GM18526 (cell line): ENCODE measurements around the gene NOXA1.
A peak's percentile ranks its signal among the peaks of the same experiment; 100 is the strongest.

Source experiments
- POLR2A ChIP-seq: IDR thresholded peaks from 3 replicates; pipeline ENCODE4 v1.6.1; 2011; ENCODE audit not compliant: insufficient read length; ENCODE audit errors: extremely low read depth

Gene NOXA1

DNA sequence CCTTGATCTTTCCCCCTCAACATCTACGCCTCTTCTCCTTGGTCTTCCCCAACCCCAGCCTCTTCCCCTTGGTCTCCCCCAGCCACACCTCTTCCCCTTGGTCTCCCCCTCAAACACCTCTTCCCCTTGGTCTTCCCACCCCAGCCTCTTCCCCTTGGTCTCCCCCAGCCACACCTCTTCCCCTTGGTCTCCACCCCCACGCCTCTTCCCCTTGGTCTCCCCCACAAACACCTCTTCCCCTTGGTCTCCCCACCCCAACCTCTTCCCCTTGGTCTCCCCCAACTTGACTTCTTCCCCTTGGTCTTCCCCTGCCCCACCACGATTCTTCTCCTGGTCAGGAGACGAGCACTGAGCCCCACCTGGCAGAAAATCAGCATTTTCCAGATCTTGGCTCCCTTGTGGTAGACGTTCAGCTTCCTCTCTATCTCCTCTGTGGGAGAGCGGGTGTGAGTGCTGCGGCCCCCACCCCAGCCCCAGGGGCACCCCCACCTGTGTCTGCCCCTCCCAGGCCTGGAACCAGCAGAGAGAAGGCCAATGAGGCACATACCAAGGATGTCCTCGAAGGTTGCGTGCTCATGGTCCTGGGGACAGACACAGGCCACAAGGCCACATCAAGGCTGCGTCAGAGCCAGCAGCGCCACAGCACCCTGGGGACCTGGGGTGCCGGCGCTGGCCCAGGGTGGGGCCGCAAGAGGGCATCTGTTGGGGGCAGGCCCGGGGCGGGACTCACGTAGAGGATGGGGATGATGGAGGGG is 29.0 kb downstream of the NOXA1 start:
- no peak for TF ChIP-seq POLR2A

DNA sequence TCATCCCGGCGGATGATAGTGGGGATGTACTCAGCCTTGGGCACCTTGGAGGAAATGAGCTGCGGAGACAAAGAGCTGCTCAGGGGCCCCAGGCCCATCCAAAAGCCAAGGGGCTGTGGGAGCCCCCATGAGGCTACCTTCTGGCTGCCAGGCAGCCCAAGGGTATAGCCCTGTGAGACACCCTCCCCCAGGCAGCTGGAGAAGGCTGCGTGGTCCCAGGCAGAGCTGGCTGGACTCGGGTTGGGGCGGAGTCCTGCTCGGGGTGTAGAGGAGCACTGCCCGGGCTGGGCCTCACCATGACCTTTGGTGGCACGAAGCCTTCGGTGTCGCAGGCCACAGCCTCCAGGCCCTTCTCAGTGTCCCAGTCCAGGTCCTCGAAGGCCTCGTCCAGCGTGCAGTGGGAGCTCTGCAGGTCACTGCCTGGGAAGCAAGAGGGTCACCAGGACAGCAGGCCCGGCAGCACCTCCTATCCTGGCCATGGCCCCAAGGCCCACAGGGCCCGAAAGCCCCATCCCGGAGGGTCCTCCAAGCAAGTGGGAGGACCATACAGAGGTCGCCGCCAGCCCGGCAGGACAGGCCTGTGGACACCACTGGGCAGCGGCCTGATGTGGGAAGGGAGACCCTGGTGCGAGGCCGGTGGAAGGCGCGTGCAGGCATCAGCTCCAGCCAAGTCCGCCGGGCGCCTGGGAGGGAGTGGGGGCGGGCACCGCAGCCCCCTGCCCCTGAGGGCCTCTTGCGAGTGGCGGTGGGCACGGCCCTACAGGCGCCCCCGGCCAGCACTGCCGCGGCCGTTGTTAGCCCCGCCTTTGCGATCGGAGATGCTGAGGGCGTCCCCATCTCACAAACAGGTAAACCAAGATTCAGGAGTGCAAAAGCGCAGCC is 29.8 kb downstream of the NOXA1 start:
- no peak for TF ChIP-seq POLR2A

DNA sequence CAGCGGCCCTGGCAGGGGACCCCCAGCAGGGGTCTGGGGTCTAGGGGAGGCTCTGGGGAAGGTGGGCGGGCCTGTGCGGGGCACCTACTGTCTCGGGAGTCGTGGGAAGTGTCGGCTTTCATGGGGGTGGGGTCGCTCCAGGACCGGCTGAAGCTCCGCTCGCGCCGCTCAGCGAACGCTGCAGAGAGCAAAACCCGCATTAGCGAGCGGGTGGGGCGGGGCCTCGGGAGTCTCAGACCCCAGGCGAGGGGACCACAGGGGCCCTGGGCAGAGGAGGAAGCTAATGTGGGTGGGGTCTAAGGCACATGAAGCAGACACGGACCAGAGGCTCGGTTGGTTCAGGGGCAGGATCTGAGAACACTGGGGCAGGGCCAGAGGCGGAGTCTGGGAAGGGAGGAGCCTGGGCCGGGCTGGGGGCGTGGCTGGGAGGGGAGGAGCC is 30.5 kb downstream of the NOXA1 start:
- no peak for TF ChIP-seq POLR2A

DNA sequence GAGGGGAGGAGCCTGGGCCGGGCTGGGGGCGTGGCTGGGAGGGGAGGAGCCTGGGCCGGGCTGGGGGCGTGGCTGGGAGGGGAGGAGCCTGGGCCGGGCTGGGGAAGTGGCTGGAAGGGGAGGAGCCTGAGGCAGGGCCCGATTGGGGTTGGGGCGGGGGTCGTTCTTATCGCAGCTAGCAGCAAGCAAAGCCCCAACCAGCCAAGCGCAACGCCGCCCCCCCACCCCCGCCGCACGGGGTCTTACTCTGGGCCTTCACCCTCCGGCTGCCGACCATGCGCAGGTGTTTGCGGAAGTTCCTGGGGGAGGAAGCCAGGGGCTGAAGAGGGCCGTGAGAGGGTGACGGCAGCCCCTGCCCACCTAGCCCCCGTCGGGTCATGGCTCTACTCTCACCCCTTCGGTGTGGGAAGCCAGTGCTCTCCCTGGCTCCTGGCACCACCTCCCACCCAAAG is 31.0 kb downstream of the NOXA1 start:
- TF ChIP-seq POLR2A, result no peak

DNA sequence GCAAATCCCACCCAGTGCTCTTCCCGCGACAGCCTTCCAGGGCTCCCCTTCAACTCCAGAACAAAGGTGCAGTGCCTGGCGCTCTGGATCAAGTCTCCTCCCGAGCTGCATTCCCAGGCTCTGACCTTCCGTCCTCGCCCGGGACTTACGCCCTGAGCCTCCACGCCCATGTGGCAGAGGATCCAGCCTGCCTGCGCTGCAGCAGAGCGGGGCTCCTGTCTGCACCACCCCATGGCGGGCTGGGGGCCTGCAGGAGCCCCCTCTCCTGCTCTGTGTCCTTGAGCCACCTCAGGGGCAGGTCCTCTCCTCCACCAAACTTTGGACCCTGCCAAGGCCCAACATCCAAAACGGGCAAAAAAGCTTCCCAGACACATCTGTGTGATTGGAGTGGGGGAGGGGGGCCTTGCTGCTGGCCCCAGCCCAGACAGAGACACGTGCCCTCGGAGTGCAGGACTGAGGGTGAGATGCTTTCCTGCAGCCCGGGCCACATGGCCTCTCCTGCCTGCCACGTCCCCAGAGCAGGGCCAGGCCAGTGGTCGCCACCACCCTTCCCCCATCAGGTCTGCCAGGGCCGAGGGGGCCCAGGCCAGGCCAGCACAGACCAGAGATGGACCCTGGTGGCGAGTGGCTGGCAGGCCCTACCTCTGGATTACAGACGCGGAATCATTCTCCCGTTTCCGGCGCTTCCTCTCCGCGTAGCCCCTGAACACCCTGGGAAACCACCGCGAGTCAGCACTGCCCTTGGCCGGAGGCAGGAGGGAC is 31.6 kb downstream of the NOXA1 start:
- no peak for TF ChIP-seq POLR2A

DNA sequence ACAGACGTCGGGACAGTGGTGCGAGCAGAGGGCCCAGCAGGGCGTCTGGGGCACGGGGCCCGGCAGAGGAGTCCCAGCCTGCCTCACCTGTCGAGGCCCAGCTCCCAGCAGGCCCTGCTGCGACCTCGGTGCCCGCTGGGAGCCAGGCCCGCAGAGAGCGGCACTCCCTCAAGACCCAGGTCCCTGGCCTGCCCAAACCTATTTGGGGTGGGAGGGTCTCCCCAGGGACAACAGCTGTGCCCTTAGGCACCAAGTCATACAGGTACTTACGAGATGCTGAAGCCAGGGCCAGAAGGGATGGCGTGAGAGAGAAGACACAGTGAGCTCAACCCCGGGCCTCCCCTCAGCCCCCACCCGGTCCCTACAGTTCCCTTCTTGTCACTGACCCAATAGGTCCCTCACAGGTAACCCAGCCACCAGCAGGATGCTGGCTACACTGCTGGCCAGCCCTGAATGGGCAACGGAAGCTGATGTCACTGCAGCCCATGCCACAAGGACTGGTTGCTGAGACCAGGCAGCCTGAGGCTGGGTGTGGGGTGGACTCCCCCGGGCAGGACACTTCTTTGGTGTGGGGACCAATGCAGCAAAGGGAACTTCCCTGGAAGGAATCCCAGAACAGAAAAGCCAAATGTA is 32.3 kb downstream of the NOXA1 start:
- TF ChIP-seq POLR2A, result no peak

DNA sequence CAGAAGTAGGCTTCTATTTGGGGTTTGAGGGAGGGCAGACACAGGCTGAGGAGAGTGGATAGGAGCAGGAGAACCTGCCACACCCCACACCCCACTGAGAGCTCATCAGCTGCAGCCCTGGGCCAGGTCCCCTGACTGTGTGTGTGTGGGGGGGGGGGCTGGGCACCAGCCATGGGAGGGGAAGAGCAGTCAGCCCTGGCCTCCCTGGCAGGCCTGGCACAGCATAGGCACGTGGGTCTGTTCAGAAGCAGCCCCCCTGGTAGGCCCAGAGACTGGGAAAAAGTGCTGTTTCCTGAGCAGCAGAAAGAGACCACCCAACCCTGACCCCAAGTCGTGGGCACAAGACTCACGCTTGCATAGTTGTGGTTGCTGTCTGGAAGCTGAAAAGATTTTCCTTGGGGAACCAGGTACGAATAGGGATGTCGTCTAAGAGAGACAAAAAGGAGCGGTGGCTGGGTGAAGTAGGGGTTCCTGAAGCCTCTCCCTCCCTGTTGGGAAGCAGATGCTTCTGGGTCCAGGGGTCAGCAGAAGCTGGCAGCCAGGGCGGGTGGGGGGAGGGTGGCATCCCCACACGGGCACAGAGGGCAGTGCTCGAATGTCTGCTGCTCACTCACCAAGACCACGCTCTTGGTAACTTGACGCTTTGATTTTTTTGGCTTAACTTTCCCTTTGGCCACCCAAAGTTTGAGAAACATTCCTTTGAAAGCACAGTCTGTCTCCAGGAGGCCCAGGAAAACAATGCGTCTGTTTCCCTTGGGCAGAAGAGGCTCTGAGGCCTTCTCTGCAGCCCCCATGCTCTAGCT is 33.1 kb downstream of the NOXA1 start:
- no peak for TF ChIP-seq POLR2A

DNA sequence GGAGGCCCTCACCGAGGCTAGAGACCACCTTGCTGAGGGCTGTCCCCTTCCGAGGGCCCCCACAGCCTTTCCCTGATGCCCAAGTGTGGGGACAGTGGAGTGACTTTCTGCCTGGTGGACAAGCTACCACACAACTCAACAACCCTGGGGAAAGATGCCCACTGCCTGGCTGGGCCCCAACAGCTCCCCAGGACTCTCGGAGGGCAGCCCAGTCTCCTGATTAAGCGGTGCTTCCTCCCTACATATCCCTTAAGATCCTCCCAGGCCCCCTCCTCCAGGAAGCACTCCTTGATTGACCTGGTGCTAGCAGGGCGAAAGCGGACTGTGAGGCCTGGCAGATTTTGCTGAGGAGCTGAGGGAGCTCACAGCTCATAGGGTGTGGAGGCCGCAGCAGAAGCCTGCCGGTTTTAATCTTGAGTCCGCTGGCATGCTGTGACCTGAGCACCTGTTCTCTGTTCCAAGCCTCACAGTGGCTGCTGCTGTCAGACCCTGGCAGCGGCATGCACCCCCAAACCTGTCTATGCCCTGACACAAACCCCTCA is 33.7 kb downstream of the NOXA1 start:
- TF ChIP-seq POLR2A, result no peak

DNA sequence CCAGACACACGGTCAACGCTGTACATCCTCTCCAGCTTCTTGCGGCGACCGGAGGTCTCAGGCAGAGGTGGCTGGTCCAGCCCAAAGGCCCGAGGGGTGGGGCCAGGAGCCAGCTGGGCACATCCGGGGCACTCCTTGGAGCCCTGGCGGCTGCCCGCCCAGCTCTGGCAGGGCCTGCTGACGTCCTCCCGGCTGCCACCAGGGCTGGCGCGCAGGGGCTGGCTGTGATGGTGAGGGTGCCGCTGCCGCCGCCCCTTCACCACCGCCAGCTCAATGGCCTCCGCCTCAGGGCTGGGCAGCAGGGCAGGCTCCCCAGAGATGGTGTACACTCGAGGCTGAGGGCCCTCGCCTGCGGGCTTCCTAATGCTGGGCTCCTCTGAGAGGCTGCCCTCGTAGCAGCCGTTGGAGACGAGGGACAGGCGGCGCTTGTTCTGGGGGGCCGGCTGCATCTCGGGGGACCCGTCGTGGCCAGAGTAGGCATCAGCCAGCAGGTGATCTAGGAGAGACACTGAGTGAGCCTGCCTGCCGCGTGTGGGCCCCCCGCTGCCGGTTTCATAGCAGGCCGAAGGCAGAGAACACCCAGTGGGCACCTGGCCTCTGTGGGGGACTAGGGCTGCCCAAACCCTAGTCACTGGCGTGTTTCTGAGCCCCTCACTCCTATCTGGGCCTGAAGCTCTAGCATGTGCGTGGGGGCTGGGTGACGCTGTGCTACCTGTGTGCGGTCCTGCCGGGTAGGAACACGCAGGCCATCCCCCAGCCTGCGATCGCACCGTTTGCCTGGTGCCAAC is 34.4 kb downstream of the NOXA1 start:
- no peak for TF ChIP-seq POLR2A

DNA sequence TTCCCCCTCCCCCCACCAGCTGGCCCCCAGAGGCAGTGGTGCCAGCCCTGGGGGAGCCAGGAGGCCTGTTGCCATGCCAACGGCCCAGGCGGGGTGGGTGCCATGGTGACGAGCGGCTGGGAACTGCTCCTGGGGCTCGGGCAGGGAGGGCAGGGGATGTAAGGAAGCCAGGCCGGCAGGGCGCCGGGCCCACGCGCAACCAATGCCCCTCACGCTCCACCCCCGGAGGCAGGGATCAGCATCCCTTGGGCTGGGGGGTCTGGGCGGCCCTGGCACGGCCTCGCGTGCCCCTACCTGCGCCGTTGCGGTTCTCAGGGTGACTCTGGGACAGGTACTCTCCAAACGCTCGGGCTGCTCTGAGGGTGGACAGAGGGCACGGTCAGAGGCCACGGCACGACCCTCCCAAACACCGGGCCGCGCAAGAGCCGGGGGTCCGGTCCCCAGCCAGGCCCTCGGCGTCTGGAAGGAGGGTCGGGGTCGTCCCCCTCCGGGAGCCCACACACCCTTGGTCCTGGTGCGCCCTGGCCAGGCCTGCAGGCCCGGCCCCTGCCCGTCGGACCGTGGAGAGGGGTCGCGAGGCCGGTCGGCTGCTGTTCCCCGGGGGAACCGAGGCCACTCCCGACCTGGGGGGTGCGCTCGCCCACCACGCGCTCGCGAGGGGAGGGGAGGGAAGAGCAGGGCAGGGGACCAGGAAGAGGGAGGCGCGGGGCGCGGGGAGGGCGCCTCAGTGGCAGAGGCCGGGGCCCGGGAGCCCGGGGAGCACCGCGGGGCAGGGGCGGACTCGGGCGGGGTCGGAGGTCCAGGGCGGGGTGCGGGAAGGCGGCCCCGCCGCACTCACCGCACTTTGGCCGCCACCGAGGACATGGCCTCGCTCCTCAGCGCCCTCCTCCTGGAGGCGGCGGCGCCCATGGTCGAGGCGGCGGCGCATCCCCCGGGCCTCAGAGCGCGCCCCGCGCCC is 35.3 kb downstream of the NOXA1 start:
- no peak for TF ChIP-seq POLR2A

DNA sequence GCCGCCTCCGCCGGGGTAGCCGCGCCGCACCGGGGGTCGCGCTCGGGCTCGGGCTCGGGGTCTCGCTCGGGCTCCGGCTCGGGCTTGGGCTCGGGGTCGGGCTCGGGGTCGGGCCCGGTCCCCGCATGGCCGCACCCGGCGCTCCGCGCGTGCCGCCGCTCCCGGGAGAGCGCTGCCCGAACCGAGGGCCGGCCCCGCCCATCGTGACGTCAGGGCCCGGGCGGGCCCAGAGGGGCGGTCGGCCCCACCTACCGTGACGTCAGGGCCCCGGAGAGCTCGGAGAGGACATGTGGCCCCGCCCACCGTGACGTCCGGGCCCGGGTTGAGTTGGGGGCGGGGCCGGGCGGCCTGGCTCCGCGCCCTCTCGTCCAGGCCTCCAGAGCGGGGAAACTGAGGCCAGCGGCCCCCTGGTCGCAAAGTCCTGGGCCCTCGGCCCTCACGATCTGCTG is 36.0 kb downstream of the NOXA1 start, which contains the start of gene NSMF:
Gene NSMF, minus strand, starts transcription at position 183 of the 449 bp plus-strand sequence. CDS start 232 bp downstream, outside the sequence.
- peak; percentile 62 for TF ChIP-seq POLR2A
